CD14-positive monocyte (primary cell): ENCODE measurements around the gene ELF4. TPM values are rescaled to one million over a fixed set of nuclear protein-coding genes. Genes with fewer than 3 reads are reported as not detected.

Experiments used
- DNase-seq, 3 donors: peaks; one replicate each; pipeline ENCODE4 v3.0.0-alpha.2; 2011 to 2022
- H2AFZ ChIP-seq: 2 replicates; pipeline ENCODE4 v1.6.0; 2012; ENCODE audit warnings: mild to moderate bottlenecking, low read depth, low read length, inconsistent platforms; ENCODE audit not compliant: insufficient read depth, poor library complexity, severe bottlenecking
- H3K27ac ChIP-seq, 2 donors: 1 replicate in 1 of 2; 2 replicates in 1 of 2; pipeline ENCODE4 v1.5.1; 2012 to 2013; ENCODE audit warnings: low read length in 2 of 2, control low read depth in 1 of 2, inconsistent platforms in 1 of 2, low read depth in 1 of 2, mild to moderate bottlenecking in 1 of 2
- H3K27me3 ChIP-seq, 2 donors: one replicate each; pipeline versions ENCODE4 v1.6.0 to v1.6.1; 2011 to 2013; ENCODE audit warnings: low read length in 2 of 2; ENCODE audit not compliant: control insufficient read depth in 2 of 2, insufficient read depth in 2 of 2
- H3K36me3 ChIP-seq, 2 donors: replicated peaks in 1 of 2; 1 replicate in 1 of 2; 2 replicates in 1 of 2; pipeline versions ENCODE4 v1.5.1 to v1.6.1; 2012 to 2013; ENCODE audit warnings: low read length in 2 of 2, control low read depth in 1 of 2, inconsistent platforms in 1 of 2, mild to moderate bottlenecking in 1 of 2; ENCODE audit not compliant: insufficient read depth in 2 of 2, control insufficient read depth in 1 of 2
- H3K4me1 ChIP-seq, 2 donors: 1 replicate in 1 of 2; 2 replicates in 1 of 2; pipeline versions ENCODE4 v1.5.1 to v1.6.1; 2012 to 2013; ENCODE audit warnings: low read length in 2 of 2, control low read depth in 1 of 2, inconsistent platforms in 1 of 2, mild to moderate bottlenecking in 1 of 2, moderate library complexity in 1 of 2; ENCODE audit not compliant: insufficient read depth in 2 of 2, control insufficient read depth in 1 of 2
- H3K4me2 ChIP-seq: replicated peaks from 2 replicates; pipeline ENCODE3; 2012; ENCODE audit warnings: low read length, moderate library complexity, mild to moderate bottlenecking; ENCODE audit not compliant: poor library complexity, severe bottlenecking; ENCODE audit errors: extremely low read depth
- H3K4me3 ChIP-seq, 3 experiments: fragments of 200-600 bp in 1 of 3; sonication (generic) in 1 of 3; replicated peaks in 1 of 3; 1 replicate in 2 of 3; 2 replicates in 1 of 3; pipeline ENCODE4 v1.5.1; 2011 to 2013; ENCODE audit warnings: low read length in 3 of 3, mild to moderate bottlenecking in 3 of 3, control low read depth in 2 of 3, low read depth in 2 of 3, inconsistent platforms in 1 of 3, moderate library complexity in 1 of 3
- H3K79me2 ChIP-seq: 2 replicates; pipeline ENCODE4 v1.6.0; 2012; ENCODE audit warnings: mild to moderate bottlenecking, control low read depth, inconsistent platforms, low read length, moderate library complexity; ENCODE audit not compliant: insufficient read depth
- H3K9ac ChIP-seq: 2 replicates; pipeline ENCODE4 v1.6.0; 2017; ENCODE audit warnings: low read length, mild to moderate bottlenecking; ENCODE audit not compliant: insufficient read depth, poor library complexity, severe bottlenecking
- H3K9me3 ChIP-seq, 2 donors: replicated peaks in 1 of 2; 1 replicate in 1 of 2; 2 replicates in 1 of 2; pipeline versions ENCODE4 v1.5.1 to v1.6.1; 2012 to 2013; ENCODE audit warnings: low read length in 2 of 2, control low read depth in 1 of 2; ENCODE audit not compliant: control insufficient read depth in 1 of 2, insufficient read depth in 1 of 2
- H4K20me1 ChIP-seq: 2 replicates; pipeline ENCODE4 v1.6.0; 2012; ENCODE audit warnings: mild to moderate bottlenecking, low read length, control low read depth, moderate library complexity; ENCODE audit not compliant: insufficient read depth
- H3K27ac Mint-ChIP-seq, 7 donors: one replicate each; pipeline ENCODE4 v1.8.0; 2020; ENCODE audit warnings: mild to moderate bottlenecking in 7 of 7, mixed read lengths in 7 of 7, moderate library complexity in 6 of 7, inconsistent platforms in 2 of 7
- H3K27me3 Mint-ChIP-seq, 3 donors: one replicate each; pipeline ENCODE4 v1.8.0; 2021 to 2022; ENCODE audit warnings: low read depth in 3 of 3, mild to moderate bottlenecking in 3 of 3, mixed read lengths in 3 of 3, moderate library complexity in 3 of 3, inconsistent platforms in 1 of 3
- H3K36me3 Mint-ChIP-seq, 2 donors: one replicate each; pipeline ENCODE4 v1.8.0; 2020; ENCODE audit warnings: mixed read lengths in 2 of 2, inconsistent platforms in 1 of 2, mild to moderate bottlenecking in 1 of 2
- H3K4me1 Mint-ChIP-seq: one replicate; pipeline ENCODE4 v1.8.0; 2020; ENCODE audit warnings: mild to moderate bottlenecking, mixed read lengths
- H3K4me3 Mint-ChIP-seq, 2 donors: one replicate each; pipeline ENCODE4 v1.8.0; 2020; ENCODE audit warnings: mild to moderate bottlenecking in 2 of 2, mixed read lengths in 2 of 2, moderate library complexity in 1 of 2
- H3K9me3 Mint-ChIP-seq, 7 donors: one replicate each; pipeline ENCODE4 v1.8.0; 2020 to 2022; ENCODE audit warnings: mixed read lengths in 7 of 7, mild to moderate bottlenecking in 6 of 7, moderate library complexity in 6 of 7, inconsistent platforms in 2 of 7
- whole genome bisulfite sequencing: methylation state at CpG from one replicate; pipeline ENCODE4 v1.1.5; 2013; ENCODE audit warnings: missing lambda C conversion rate; ENCODE audit not compliant: insufficient coverage; 5-methylcytosine and 5-hydroxymethylcytosine counted together
- intact Hi-C, 2 donors: fragments of 100-400 bp; cut with micrococcal nuclease; formaldehyde crosslinking; loops; one replicate each; pipeline versions ENCODE4 v1.15.0 to v1.15.1; 2023
- polyA plus RNA-seq, 3 donors: library from polyadenylated mRNA; depleted of rRNA in 1 of 3; unstranded in 2 of 3; stranded (reverse) in 1 of 3; fragments of 300-500 nt in 2 of 3; fragments of >200 nt in 1 of 3; fragmentation: Illumina TruSeq in 2 of 3; gene quantifications; 1 replicate in 2 of 3; 2 replicates in 1 of 3; pipeline ENCODE4 v1.2.3, GENCODE V29; 2012 to 2021
- TF ChIP-seq, protein P1 (sequence below): fragments of 200-600 bp; IDR thresholded peaks from one replicate; pipeline ENCODE4 v1.8.0; 2022; ENCODE audit warnings: antibody characterized with exemption, mild to moderate bottlenecking

ELF4 gene
- polyA plus RNA-seq, 3 donors: 10.4 to 68.6 (median 20.5) TPM

DNA sequence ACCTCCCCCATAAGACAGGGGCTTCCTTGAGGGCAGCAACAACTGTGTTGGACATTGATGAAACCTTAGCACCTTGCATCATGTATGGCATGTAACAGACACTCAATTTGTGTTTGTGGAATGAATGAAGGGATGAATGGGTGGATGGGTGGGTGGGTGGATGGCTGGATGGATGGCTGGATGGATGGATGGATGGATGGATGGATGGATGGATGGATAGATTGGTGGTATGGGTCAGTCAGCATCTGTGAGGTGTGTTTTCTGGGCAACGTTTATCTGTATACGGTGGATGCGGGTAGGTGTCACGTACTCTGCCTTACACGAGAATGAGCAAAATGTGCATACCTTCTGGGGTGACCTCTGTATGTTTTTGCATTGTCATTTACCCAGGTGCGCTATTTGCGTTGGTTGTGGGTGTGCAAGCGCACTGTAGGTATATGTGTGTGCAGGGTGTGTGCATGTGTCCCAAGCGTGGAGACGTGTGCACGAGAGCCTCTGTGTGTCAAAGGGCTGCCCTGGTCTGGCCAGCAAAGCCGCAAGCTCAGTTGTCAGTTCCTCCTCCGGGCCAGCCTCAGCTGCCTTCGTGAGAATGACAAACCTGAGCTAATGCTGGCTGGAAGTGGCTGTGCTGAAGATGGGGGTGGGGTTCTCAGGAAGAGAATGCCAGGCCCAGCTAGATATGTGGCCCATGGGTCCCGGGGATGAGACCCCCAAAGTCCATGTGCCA is 26.5 kb downstream of the ELF4 start:
- Mint-ChIP-seq H3K4me1 (peaks cover 80% of the 10 kb centered on the region), H3K27me3 (peaks cover 0 to 3% (median 0%) of the 10 kb centered on the region in 3 donors), H3K4me3 (peak overlapping the region; percentile 74 to 82), H3K36me3 (peaks cover 15 to 21% of the 10 kb centered on the region in 2 donors), H3K27ac (peak overlapping the region; percentile 93 to 97 (median 94)), H3K9me3 (peaks cover 0 to 2% (median 0%) of the 10 kb centered on the region in 7 donors)
- no peaks in the 10 kb centered on the region for H3K27me3 ChIP-seq
- TF ChIP-seq, protein P1, sequence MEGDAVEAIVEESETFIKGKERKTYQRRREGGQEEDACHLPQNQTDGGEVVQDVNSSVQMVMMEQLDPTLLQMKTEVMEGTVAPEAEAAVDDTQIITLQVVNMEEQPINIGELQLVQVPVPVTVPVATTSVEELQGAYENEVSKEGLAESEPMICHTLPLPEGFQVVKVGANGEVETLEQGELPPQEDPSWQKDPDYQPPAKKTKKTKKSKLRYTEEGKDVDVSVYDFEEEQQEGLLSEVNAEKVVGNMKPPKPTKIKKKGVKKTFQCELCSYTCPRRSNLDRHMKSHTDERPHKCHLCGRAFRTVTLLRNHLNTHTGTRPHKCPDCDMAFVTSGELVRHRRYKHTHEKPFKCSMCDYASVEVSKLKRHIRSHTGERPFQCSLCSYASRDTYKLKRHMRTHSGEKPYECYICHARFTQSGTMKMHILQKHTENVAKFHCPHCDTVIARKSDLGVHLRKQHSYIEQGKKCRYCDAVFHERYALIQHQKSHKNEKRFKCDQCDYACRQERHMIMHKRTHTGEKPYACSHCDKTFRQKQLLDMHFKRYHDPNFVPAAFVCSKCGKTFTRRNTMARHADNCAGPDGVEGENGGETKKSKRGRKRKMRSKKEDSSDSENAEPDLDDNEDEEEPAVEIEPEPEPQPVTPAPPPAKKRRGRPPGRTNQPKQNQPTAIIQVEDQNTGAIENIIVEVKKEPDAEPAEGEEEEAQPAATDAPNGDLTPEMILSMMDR: no peak
- H2AFZ ChIP-seq: no peak overlapping the region
- peak overlapping the region in 2 of 3 experiments; percentile 16 to 69 for H3K4me3 ChIP-seq
- H3K9me3 ChIP-seq: no peaks in the 10 kb centered on the region
- H3K27ac ChIP-seq: peak overlapping the region; percentile 94
- DNase-seq: peak; percentile 72 to 79 (median 74)
- H3K9ac ChIP-seq: peak overlapping the region; percentile 45
- intact Hi-C loops: loop anchor here (5.0 kb wide), 3 partner anchors 38 to 108 kb away; partner anchors contain the start of gene AIFM1 (in 1 of the 2)
- peaks cover 40% of the 10 kb centered on the region for H4K20me1 ChIP-seq
- H3K4me1 ChIP-seq: peaks cover 85 to 87% of the 10 kb centered on the region in 2 donors
- WGBS: 26% methylated on average over 8 of the region's 15 CpGs
- H3K4me2 ChIP-seq: peak overlapping the region; percentile 73
- H3K36me3 ChIP-seq: peaks cover 8 to 10% of the 10 kb centered on the region in 2 donors
- H3K79me2 ChIP-seq: peaks cover 84% of the 10 kb centered on the region

DNA sequence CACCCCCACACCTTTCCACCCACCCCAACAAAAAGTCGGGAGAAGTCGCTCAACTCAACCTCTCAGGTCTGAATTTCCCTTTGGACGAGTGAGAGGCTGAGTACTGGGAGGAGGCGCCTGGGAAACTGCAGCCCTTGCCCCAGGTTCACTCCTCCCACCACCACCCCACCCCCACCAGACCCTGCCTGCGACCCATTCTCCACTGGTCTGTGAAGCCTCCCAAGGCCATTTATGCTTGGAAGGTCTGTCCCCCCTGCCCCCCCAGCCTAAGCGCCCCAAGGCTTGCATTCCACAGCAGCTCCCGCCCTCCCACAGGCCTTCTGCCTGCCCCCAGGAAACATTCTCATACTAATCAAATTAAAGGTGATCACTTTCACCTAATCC is 27.2 kb downstream of the ELF4 start:
- H3K36me3 ChIP-seq: peaks cover 8 to 10% of the 10 kb centered on the region in 2 donors
- no peak overlapping the region for H3K9ac ChIP-seq
- peak overlapping the region; percentile 94 for H3K27ac ChIP-seq
- no peaks in the 10 kb centered on the region for H3K9me3 ChIP-seq
- peaks cover 78 to 80% of the 10 kb centered on the region in 2 donors for H3K4me1 ChIP-seq
- Mint-ChIP-seq H3K9me3 (peaks cover 0 to 2% (median 0%) of the 10 kb centered on the region in 7 donors), H3K27me3 (peaks cover 0 to 3% (median 0%) of the 10 kb centered on the region in 3 donors), H3K4me3 (peak overlapping the region; percentile 42 to 70), H3K36me3 (peaks cover 18 to 22% of the 10 kb centered on the region in 2 donors), H3K4me1 (peaks cover 73% of the 10 kb centered on the region), H3K27ac (peak overlapping the region; percentile 93 to 97 (median 94))
- H3K79me2 ChIP-seq: peaks cover 80% of the 10 kb centered on the region
- H3K4me3 ChIP-seq: peak overlapping the region in 1 of 3 experiments; percentile 69
- WGBS: no CpG with 5 or more reads among the region's 7 CpGs
- no peak overlapping the region for H2AFZ ChIP-seq
- peak overlapping the region; percentile 73 for H3K4me2 ChIP-seq
- H4K20me1 ChIP-seq: peaks cover 40% of the 10 kb centered on the region
- intact Hi-C loops: loop anchor here (5.0 kb wide), 3 partner anchors 39 to 109 kb away; partner anchors contain the start of gene AIFM1 (in 1 of the 2)
- TF ChIP-seq, protein P1: no peak
- DNase-seq: no peak
- no peaks in the 10 kb centered on the region for H3K27me3 ChIP-seq
